SK-N-SH treated with all-trans-retinoic acid at 6 μM for 48 hours (cell line): ENCODE data around the gene MTCL1.

ENCODE experiments used
- ATAC-seq: fragments of 200-7000 bp; cut with Tn5 transposase; 3 replicates; pipeline ENCODE4 v1.9.1; 2020; ENCODE audit warnings: mild to moderate bottlenecking, moderate library complexity
- ARNTL ChIP-seq: fragments of 450-650 bp; formaldehyde crosslinking; IDR thresholded peaks from 2 replicates; pipeline ENCODE4 v1.5.0; 2020; ENCODE audit warnings: low read depth, mild to moderate bottlenecking, moderate library complexity, borderline replicate concordance
- BACH2 ChIP-seq: fragments of 250-450 bp; sonication (Bioruptor Pico); IDR thresholded peaks from 2 replicates; pipeline ENCODE4 v1.9.0; 2021; ENCODE audit warnings: mild to moderate bottlenecking, borderline replicate concordance
- CSDC2 ChIP-seq: fragments of 250-450 bp; sonication (Bioruptor Pico); IDR thresholded peaks from 2 replicates; pipeline ENCODE4 v1.5.0; 2020; ENCODE audit warnings: mild to moderate bottlenecking, moderate library complexity
- ESRRG ChIP-seq: fragments of 250-450 bp; sonication (Bioruptor Pico); IDR thresholded peaks from 2 replicates; pipeline ENCODE4 v1.6.1; 2021; ENCODE audit warnings: mild to moderate bottlenecking
- GLIS3 ChIP-seq: fragments of 250-450 bp; sonication (Bioruptor Pico); IDR thresholded peaks from 2 replicates; pipeline ENCODE4 v1.5.0; 2020; ENCODE audit warnings: mild to moderate bottlenecking, moderate library complexity
- ISL1 ChIP-seq: fragments of 250-450 bp; sonication (Bioruptor Pico); IDR thresholded peaks from 2 replicates; pipeline ENCODE4 v2.1.2; 2022; ENCODE audit warnings: mild to moderate bottlenecking, moderate library complexity
- OSR1 ChIP-seq: fragments of 250-450 bp; sonication (Bioruptor Pico); IDR thresholded peaks from 2 replicates; pipeline ENCODE4 v1.8.0; 2022; ENCODE audit warnings: moderate library complexity, mild to moderate bottlenecking, inconsistent platforms
- PPARA ChIP-seq: fragments of 250-450 bp; sonication (Bioruptor Pico); IDR thresholded peaks from 2 replicates; pipeline ENCODE4 v1.5.0; 2020; ENCODE audit warnings: mild to moderate bottlenecking, borderline replicate concordance
- RARB ChIP-seq: fragments of 250-450 bp; sonication (Bioruptor Pico); IDR thresholded peaks from 2 replicates; pipeline ENCODE4 v1.8.0; 2021; ENCODE audit warnings: mild to moderate bottlenecking, moderate library complexity
- SNAI2 ChIP-seq: fragments of 250-450 bp; sonication (Bioruptor Pico); IDR thresholded peaks from 2 replicates; pipeline ENCODE4 v1.5.0; 2020; ENCODE audit warnings: mild to moderate bottlenecking, moderate library complexity
- TCF4 ChIP-seq: fragments of 250-450 bp; sonication (Bioruptor Pico); IDR thresholded peaks from 2 replicates; pipeline ENCODE4 v1.8.0; 2021; ENCODE audit warnings: mild to moderate bottlenecking, moderate library complexity, borderline replicate concordance
- TOX ChIP-seq: fragments of 250-450 bp; sonication (Bioruptor Pico); IDR thresholded peaks from 2 replicates; pipeline ENCODE4 v1.8.0; 2021; ENCODE audit warnings: mild to moderate bottlenecking, moderate library complexity, borderline replicate concordance
- ZC3H10 ChIP-seq: fragments of 250-450 bp; sonication (Bioruptor Pico); IDR thresholded peaks from 2 replicates; pipeline ENCODE4 v1.5.1; 2021; ENCODE audit warnings: mild to moderate bottlenecking, moderate library complexity
- ZFP3 ChIP-seq: fragments of 250-450 bp; sonication (Bioruptor Pico); IDR thresholded peaks from 2 replicates; pipeline ENCODE4 v1.5.0; 2020; ENCODE audit warnings: mild to moderate bottlenecking, moderate library complexity
- ZNF565 ChIP-seq: fragments of 450-650 bp; formaldehyde crosslinking; conservative IDR thresholded peaks from 2 replicates; pipeline ENCODE4 v1.5.0; 2020; ENCODE audit warnings: low read depth, mild to moderate bottlenecking, moderate library complexity
- ZNF70 ChIP-seq: fragments of 450-650 bp; formaldehyde crosslinking; IDR thresholded peaks from 2 replicates; pipeline ENCODE4 v1.5.0; 2020; ENCODE audit warnings: mild to moderate bottlenecking, moderate library complexity
- ZNF8 ChIP-seq: fragments of 450-650 bp; formaldehyde crosslinking; IDR thresholded peaks from 2 replicates; pipeline ENCODE4 v1.5.0; 2020; ENCODE audit warnings: mild to moderate bottlenecking, moderate library complexity
- TF ChIP-seq, protein P1 (sequence below): fragments of 250-450 bp; sonication (Bioruptor Pico); IDR thresholded peaks from 2 replicates; pipeline ENCODE4 v1.5.1; 2020; ENCODE audit warnings: low read depth, mild to moderate bottlenecking, moderate library complexity
- TF ChIP-seq, protein P2 (sequence below): fragments of 250-450 bp; sonication (Bioruptor Pico); IDR thresholded peaks from 2 replicates; pipeline ENCODE4 v1.8.0; 2021; ENCODE audit warnings: low read depth, mild to moderate bottlenecking, moderate library complexity, borderline replicate concordance
- TF ChIP-seq, protein P3 (sequence below): fragments of 250-450 bp; sonication (Bioruptor Pico); IDR thresholded peaks from 2 replicates; pipeline ENCODE4 v1.5.0; 2020; ENCODE audit warnings: mild to moderate bottlenecking, moderate library complexity
- TF ChIP-seq, protein P4 (sequence below): fragments of 250-450 bp; sonication (Bioruptor Pico); IDR thresholded peaks from 2 replicates; pipeline ENCODE4 v1.8.0; 2020; ENCODE audit warnings: mild to moderate bottlenecking, moderate library complexity, borderline replicate concordance
- TF ChIP-seq, protein P5 (sequence below): fragments of 250-450 bp; sonication (Bioruptor Pico); IDR thresholded peaks from 2 replicates; pipeline ENCODE4 v1.5.1; 2021; ENCODE audit warnings: mild to moderate bottlenecking, moderate library complexity

MTCL1 gene

DNA sequence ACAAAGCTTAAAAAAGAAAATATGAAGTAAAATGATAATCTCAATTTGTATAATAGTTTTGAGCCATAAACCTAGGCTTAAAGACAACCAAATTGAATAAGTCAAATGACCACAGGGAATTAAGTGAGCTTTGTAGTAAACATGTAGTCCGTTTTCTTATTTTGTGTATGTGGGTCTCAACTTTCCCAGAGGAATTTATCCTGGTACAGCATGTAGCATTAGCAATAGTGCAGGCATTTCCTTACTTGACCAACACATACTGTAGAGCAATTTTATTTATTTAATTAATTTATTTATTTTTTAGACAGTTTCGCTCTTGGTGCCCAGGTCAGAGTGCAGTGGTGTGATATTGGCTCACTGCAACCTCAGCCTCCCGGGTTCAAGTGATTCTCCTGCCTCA lies 37.5 kb upstream of the MTCL1 start:
- ATAC-seq = peak; percentile 16; the same call in 1 of the 3 replicates
- TF ChIP-seq, protein P1, sequence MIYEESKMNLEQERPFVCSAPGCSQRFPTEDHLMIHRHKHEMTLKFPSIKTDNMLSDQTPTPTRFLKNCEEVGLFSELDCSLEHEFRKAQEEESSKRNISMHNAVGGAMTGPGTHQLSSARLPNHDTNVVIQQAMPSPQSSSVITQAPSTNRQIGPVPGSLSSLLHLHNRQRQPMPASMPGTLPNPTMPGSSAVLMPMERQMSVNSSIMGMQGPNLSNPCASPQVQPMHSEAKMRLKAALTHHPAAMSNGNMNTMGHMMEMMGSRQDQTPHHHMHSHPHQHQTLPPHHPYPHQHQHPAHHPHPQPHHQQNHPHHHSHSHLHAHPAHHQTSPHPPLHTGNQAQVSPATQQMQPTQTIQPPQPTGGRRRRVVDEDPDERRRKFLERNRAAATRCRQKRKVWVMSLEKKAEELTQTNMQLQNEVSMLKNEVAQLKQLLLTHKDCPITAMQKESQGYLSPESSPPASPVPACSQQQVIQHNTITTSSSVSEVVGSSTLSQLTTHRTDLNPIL (CRISPR knock-in tag) = no peak
- TF ChIP-seq ZC3H10 (CRISPR knock-in tag) (no peak), ESRRG (CRISPR knock-in tag) (no peak), ISL1 (no peak)

DNA sequence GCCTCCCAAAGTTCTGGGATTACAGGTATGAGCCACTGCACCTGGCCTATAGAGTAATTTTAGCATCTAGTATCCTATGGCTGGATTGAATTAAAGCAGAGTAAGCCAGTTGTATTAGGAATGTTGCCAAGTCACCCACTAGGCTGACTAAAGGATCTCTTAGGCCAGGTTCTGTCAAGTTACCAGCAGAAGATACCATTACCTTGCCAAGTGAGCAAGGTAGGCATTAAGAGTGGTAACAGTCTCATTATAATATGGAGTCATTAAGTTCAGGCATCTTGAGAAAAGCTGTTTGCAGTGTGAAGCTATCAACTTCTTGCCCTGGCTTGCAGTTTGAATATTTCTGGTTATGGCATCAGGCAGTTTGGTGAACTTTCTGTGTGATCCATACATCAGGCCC lies 37.0 kb upstream of the MTCL1 start:
- TF ChIP-seq ZNF565 (CRISPR knock-in tag) (no peak), TCF4 (no peak), TOX (CRISPR knock-in tag) (no peak), ZC3H10 (CRISPR knock-in tag) (no peak), ARNTL (CRISPR knock-in tag) (no peak), ESRRG (CRISPR knock-in tag) (no peak), ISL1 (no peak), ZNF8 (CRISPR knock-in tag) (no peak), RARB (CRISPR knock-in tag) (no peak), CSDC2 (CRISPR knock-in tag) (no peak)
- TF ChIP-seq, protein P2, sequence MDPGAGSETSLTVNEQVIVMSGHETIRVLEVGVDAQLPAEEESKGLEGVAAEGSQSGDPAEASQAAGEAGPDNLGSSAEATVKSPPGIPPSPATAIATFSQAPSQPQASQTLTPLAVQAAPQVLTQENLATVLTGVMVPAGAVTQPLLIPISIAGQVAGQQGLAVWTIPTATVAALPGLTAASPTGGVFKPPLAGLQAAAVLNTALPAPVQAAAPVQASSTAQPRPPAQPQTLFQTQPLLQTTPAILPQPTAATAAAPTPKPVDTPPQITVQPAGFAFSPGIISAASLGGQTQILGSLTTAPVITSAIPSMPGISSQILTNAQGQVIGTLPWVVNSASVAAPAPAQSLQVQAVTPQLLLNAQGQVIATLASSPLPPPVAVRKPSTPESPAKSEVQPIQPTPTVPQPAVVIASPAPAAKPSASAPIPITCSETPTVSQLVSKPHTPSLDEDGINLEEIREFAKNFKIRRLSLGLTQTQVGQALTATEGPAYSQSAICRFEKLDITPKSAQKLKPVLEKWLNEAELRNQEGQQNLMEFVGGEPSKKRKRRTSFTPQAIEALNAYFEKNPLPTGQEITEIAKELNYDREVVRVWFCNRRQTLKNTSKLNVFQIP (CRISPR knock-in tag) = no peak
- TF ChIP-seq, protein P3, sequence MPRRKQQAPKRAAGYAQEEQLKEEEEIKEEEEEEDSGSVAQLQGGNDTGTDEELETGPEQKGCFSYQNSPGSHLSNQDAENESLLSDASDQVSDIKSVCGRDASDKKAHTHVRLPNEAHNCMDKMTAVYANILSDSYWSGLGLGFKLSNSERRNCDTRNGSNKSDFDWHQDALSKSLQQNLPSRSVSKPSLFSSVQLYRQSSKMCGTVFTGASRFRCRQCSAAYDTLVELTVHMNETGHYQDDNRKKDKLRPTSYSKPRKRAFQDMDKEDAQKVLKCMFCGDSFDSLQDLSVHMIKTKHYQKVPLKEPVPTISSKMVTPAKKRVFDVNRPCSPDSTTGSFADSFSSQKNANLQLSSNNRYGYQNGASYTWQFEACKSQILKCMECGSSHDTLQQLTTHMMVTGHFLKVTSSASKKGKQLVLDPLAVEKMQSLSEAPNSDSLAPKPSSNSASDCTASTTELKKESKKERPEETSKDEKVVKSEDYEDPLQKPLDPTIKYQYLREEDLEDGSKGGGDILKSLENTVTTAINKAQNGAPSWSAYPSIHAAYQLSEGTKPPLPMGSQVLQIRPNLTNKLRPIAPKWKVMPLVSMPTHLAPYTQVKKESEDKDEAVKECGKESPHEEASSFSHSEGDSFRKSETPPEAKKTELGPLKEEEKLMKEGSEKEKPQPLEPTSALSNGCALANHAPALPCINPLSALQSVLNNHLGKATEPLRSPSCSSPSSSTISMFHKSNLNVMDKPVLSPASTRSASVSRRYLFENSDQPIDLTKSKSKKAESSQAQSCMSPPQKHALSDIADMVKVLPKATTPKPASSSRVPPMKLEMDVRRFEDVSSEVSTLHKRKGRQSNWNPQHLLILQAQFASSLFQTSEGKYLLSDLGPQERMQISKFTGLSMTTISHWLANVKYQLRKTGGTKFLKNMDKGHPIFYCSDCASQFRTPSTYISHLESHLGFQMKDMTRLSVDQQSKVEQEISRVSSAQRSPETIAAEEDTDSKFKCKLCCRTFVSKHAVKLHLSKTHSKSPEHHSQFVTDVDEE (CRISPR knock-in tag) = no peak
- TF ChIP-seq, protein P4, sequence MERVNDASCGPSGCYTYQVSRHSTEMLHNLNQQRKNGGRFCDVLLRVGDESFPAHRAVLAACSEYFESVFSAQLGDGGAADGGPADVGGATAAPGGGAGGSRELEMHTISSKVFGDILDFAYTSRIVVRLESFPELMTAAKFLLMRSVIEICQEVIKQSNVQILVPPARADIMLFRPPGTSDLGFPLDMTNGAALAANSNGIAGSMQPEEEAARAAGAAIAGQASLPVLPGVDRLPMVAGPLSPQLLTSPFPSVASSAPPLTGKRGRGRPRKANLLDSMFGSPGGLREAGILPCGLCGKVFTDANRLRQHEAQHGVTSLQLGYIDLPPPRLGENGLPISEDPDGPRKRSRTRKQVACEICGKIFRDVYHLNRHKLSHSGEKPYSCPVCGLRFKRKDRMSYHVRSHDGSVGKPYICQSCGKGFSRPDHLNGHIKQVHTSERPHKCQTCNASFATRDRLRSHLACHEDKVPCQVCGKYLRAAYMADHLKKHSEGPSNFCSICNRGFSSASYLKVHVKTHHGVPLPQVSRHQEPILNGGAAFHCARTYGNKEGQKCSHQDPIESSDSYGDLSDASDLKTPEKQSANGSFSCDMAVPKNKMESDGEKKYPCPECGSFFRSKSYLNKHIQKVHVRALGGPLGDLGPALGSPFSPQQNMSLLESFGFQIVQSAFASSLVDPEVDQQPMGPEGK = no peak
- no peak for ATAC-seq

DNA sequence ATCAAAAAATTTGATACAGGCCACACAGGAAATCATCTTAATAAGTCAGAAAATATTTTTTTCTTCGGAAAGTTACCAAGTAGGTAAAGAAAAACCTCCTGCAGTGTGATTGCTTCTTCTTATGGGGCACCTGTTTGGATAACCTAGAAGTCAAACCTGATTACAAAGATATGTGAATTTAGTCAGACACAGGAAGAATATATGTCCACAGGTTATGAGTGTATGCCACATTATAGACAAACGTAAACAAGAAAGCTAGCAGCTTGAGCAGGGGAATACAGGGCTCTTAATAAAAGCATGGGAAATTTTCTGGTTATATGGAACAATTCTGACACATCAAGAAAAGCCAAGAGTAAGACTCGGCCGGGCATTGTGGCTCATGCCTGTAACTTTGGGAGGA lies 35.8 kb upstream of the MTCL1 start:
- no peak for ATAC-seq
- TF ChIP-seq, protein P3 (CRISPR knock-in tag) = no peak
- no peak for TF ChIP-seq ISL1
- TF ChIP-seq ZNF8 (CRISPR knock-in tag) = no peak
- TF ChIP-seq TOX (CRISPR knock-in tag) = no peak
- TF ChIP-seq ZNF565 (CRISPR knock-in tag) = no peak
- TF ChIP-seq, protein P5, sequence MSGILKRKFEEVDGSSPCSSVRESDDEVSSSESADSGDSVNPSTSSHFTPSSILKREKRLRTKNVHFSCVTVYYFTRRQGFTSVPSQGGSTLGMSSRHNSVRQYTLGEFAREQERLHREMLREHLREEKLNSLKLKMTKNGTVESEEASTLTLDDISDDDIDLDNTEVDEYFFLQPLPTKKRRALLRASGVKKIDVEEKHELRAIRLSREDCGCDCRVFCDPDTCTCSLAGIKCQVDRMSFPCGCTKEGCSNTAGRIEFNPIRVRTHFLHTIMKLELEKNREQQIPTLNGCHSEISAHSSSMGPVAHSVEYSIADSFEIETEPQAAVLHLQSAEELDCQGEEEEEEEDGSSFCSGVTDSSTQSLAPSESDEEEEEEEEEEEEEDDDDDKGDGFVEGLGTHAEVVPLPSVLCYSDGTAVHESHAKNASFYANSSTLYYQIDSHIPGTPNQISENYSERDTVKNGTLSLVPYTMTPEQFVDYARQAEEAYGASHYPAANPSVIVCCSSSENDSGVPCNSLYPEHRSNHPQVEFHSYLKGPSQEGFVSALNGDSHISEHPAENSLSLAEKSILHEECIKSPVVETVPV (CRISPR knock-in tag) = no peak
- no peak for TF ChIP-seq PPARA
- TF ChIP-seq ARNTL (CRISPR knock-in tag) = no peak
- no peak for TF ChIP-seq GLIS3 (CRISPR knock-in tag)
- no peak for TF ChIP-seq BACH2
- no peak for TF ChIP-seq ZFP3
- TF ChIP-seq ESRRG (CRISPR knock-in tag) = no peak
- no peak for TF ChIP-seq TCF4
- TF ChIP-seq OSR1 = no peak
- TF ChIP-seq, protein P1 (CRISPR knock-in tag) = no peak
- no peak for TF ChIP-seq SNAI2 (CRISPR knock-in tag)
- TF ChIP-seq ZNF70 (CRISPR knock-in tag) = no peak
- no peak for TF ChIP-seq RARB (CRISPR knock-in tag)
